GM10248 (cell line): ENCODE results near the gene KNDC1.

Source experiments
- CTCF ChIA-PET: fragments of 300-600 bp; sonication (Branson Sonifier 250); formaldehyde crosslinking; extraction: SDS; loops from one replicate; lab custom pipeline; 2021; ENCODE audit warnings: antibody characterized with exemption; lab: Yijun Ruan, JAX
- POLR2A ChIA-PET: fragments of 350-650 bp; sonication (Branson Sonifier 250); formaldehyde crosslinking; extraction: SDS; loops from one replicate; lab custom pipeline; 2020; ENCODE audit warnings: antibody characterized with exemption; lab: Yijun Ruan, JAX
- DNase-seq: peaks from one replicate; pipeline ENCODE4 v3.0.0; 2012; ENCODE audit errors: extremely low spot score
- CTCF ChIP-seq: IDR thresholded peaks from 2 replicates; pipeline ENCODE4 v1.5.1; 2012; ENCODE audit warnings: mild to moderate bottlenecking, low read depth; ENCODE audit errors: extremely low read depth, missing control alignments, control extremely low read depth

KNDC1 gene

GRCh38 chr10:133179128-133179520, 19.1 kb downstream of the KNDC1 start:
- TF ChIP-seq CTCF = no peak

GRCh38 chr10:133179651-133180050, 19.6 kb downstream of the KNDC1 start:
- CTCF ChIA-PET = no interaction called here
- POLR2A ChIA-PET = no interaction called here
- no peak for TF ChIP-seq CTCF
- no peak for DNase-seq

More at GRCh38 chr10:133179128-133179520, 19.1 kb downstream of the KNDC1 start:
- DNase-seq = no peak
- POLR2A ChIA-PET = no interaction called here
- CTCF ChIA-PET = no interaction called here

- CTCF ChIA-PET = no interaction called here
- no peak for DNase-seq
- TF ChIP-seq CTCF = no peak
- POLR2A ChIA-PET = no interaction called here
Measured at GRCh38 chr10:133180192-133180964, 20.4 kb downstream of the KNDC1 start.

DNA sequence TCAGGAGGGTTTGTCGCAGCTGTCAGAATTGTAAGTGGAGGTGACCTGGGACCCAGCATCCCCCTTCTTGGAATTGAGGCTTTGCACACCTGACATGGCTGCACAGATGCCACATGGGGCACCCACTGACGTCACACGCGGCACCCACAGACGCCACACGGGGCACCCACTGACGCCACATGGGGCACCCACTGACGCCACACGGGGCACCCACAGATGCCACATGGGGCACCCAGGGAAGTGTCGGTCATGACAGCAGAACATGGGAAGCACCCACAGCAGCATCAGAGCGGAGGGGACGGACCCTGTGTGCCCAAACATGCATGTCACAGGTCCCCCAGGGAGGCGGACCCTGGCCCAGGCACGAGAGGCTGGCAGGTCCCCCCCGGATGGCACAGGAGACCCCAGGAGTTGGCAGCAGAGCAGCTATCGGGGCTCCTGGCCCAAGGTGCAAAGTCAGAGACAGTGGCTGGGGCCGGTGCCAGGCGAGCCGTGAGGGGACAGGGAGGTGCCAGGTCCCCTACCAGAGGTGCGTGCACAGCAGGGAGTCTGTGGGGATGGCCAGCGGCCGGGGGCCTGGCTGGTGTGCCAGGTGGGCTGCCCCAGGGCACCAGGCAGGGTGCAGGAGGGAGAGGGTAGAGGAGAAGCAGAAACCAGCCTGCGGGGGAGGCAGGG, 21.1 kb downstream of the KNDC1 start:
- no peak for DNase-seq
- POLR2A ChIA-PET = no interaction called here
- CTCF ChIA-PET = no interaction called here
- no peak for TF ChIP-seq CTCF

- ChIA-PET POLR2A (no interaction called here), CTCF (no interaction called here)
- TF ChIP-seq CTCF = no peak
- DNase-seq = no peak
Measured at GRCh38 chr10:133182190-133182589, 22.2 kb downstream of the KNDC1 start.

DNA sequence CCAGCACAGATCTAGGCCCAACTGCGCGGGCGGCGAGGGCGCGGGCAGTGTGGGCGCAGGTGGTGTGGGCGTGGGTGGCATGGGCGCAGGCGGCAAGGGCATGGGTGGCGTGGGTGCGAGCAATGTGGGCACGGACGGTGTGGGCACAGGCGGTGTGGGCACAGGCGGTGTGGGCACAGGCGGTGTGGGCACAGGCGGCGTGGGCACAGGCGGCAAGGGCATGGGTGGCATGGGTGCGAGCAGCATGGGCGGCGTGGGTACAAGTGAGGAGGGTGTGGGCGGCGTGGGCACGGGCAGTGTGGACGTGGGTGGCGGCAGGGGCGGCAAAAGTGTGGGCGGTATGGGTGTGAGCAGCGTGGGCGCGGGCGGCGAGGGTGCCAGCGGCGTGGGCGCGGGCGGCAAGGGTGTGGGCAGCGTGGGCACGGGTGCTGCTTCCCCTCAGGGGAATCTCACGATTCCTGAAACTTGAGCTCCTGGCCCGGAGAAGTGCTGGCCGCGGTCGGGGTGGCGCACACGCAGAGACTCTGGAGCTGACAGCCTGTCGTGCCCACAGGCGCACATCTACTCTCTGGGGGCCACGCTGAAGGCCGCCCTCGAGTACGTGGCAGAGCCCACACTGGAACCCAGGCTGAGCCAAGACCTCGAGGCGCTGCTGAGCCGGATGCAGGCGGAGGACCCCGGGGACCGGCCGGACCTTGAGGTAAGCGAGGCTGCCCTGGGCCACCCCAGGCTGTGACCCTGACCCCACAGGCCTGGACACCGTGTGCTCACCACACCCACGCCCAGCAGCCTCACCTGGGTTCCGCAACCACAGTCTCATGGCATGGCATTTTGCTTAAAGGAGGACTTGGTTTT, 23.0 kb downstream of the KNDC1 start:
- POLR2A ChIA-PET = no interaction called here

More for the DNA sequence above, 23.0 kb downstream of the KNDC1 start:
- no peak for DNase-seq
- no peak for TF ChIP-seq CTCF
- CTCF ChIA-PET = no interaction called here
